Measurements from ENCODE around the gene S100A16. TPM values are rescaled to one million over a fixed set of nuclear protein-coding genes. Genes with fewer than 3 reads are reported as not detected.
"Not testable (repeated sequence)": the region's sequence is repeated elsewhere in the genome, so short reads cannot be mapped to it uniquely, and the experiment has no call there.

S100A16 gene
- total RNA-seq, 1 experiment from 2014 or later: 1,014 TPM

- no peak for DNase-seq (ENCODE audit: unreplicated experiment)
- Mint-ChIP-seq H3K36me3 (ENCODE audit: insufficient read depth, unreplicated experiment) (no peaks in the 10 kb centered on the region), H3K9me3 (ENCODE audit: unreplicated experiment) (no peaks in the 10 kb centered on the region), H3K27ac (ENCODE audit: low read depth, unreplicated experiment) (no peak overlapping the region), H3K4me3 (ENCODE audit: unreplicated experiment) (no peak overlapping the region), H3K27me3 (ENCODE audit: insufficient read depth, unreplicated experiment) (no peaks in the 10 kb centered on the region), H3K4me1 (ENCODE audit: insufficient read depth, unreplicated experiment) (peaks cover 17% of the 10 kb centered on the region)
- no peak for TF ChIP-seq CTCF (IDR thresholded peaks at IDR 0.05; ENCODE audit: unreplicated experiment)
- POLR2A ChIA-PET: interaction anchor here (0.6 to 2.4 kb wide), 3 partner anchors 19 to 71 kb away, joined by 3 to 12 read pairs (median 3); partner anchors contain the start of gene S100A16
- CTCF ChIA-PET: interaction anchor here (0.6 to 2.2 kb wide), 4 partner anchors 8 to 93 kb away, joined by 3 to 11 read pairs (median 5); no protein-coding TSS in a partner anchor
- no TSS peak for BruUV-seq (replicated peaks)
- intact Hi-C loops (cut with micrococcal nuclease): no loop called here
Measured at GRCh38 chr1:153578936-153579335, 34.0 kb downstream of the S100A16 start.

- BruUV-seq (replicated peaks): no TSS peak
- TF ChIP-seq CTCF (IDR thresholded peaks at IDR 0.05; ENCODE audit: unreplicated experiment): no peak
- ChIA-PET POLR2A (interaction anchor here (0.6 to 2.4 kb wide), 10 partner anchors 8 to 71 kb away, joined by 3 to 12 read pairs (median 4); partner anchors contain the start of genes S100A14, S100A16 and S100A2), CTCF (interaction anchor here (0.7 to 3.4 kb wide), 7 partner anchors 8 to 94 kb away, joined by 3 to 15 read pairs (median 5); partner anchors contain the start of gene S100A13)
- Mint-ChIP-seq H3K27ac (ENCODE audit: low read depth, unreplicated experiment) (no peak overlapping the region), H3K4me3 (ENCODE audit: unreplicated experiment) (no peak overlapping the region), H3K27me3 (ENCODE audit: insufficient read depth, unreplicated experiment) (no peaks in the 10 kb centered on the region), H3K4me1 (ENCODE audit: insufficient read depth, unreplicated experiment) (peaks cover 17% of the 10 kb centered on the region), H3K9me3 (ENCODE audit: unreplicated experiment) (no peaks in the 10 kb centered on the region), H3K36me3 (ENCODE audit: insufficient read depth, unreplicated experiment) (no peaks in the 10 kb centered on the region)
- intact Hi-C loops (cut with micrococcal nuclease): no loop called here
- DNase-seq (ENCODE audit: unreplicated experiment): no peak
Measured at GRCh38 chr1:153578490-153578889, 34.4 kb downstream of the S100A16 start.

DNA sequence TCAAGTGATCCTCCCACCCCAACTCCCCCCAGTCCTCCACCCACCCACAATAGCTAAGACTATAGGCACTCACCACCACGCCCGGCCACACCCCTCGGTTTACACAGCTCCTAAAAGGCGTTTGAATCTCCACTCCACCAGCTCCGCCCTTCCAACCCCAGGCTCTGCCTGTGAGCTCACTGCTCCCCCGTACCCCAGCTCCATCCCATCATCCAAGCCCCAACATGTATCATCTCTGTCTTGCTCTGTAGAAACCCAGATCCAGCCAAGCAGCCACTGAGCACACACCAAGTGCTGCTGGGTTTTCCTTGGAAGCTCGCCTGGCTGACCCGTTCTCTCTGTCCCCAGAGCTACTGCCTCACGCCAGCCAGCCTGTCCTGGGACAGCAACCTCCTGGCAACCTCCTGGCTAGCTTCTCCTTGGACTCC, 35.3 kb downstream of the S100A16 start:
- Mint-ChIP-seq H3K4me3 (ENCODE audit: unreplicated experiment) (no peak overlapping the region), H3K4me1 (ENCODE audit: insufficient read depth, unreplicated experiment) (peaks cover 25% of the 10 kb centered on the region), H3K36me3 (ENCODE audit: insufficient read depth, unreplicated experiment) (no peaks in the 10 kb centered on the region), H3K27ac (ENCODE audit: low read depth, unreplicated experiment) (no peak overlapping the region), H3K9me3 (ENCODE audit: unreplicated experiment) (no peaks in the 10 kb centered on the region), H3K27me3 (ENCODE audit: insufficient read depth, unreplicated experiment) (no peaks in the 10 kb centered on the region)
- intact Hi-C loops (cut with micrococcal nuclease): no loop called here
- no peak for DNase-seq (ENCODE audit: unreplicated experiment)
- no peak for TF ChIP-seq CTCF (IDR thresholded peaks at IDR 0.05; ENCODE audit: unreplicated experiment)
- BruUV-seq (replicated peaks): no TSS peak
- CTCF ChIA-PET: interaction anchor here (0.5 to 3.4 kb wide), 18 partner anchors 9 to 225 kb away, joined by 3 to 15 read pairs (median 4); partner anchors contain the start of genes CHTOP, S100A13 and S100A16
- POLR2A ChIA-PET: interaction anchor here (0.8 to 2.4 kb wide), 16 partner anchors 9 to 152 kb away, joined by 3 to 12 read pairs (median 4); partner anchors contain the start of genes S100A14, S100A16 and S100A2

GRCh38 chr1:153577138-153577537, 35.8 kb downstream of the S100A16 start:
- Mint-ChIP-seq H3K9me3 (ENCODE audit: unreplicated experiment) (no peaks in the 10 kb centered on the region), H3K4me3 (ENCODE audit: unreplicated experiment) (no peak overlapping the region), H3K4me1 (ENCODE audit: insufficient read depth, unreplicated experiment) (peaks cover 27% of the 10 kb centered on the region), H3K27me3 (ENCODE audit: insufficient read depth, unreplicated experiment) (no peaks in the 10 kb centered on the region), H3K36me3 (ENCODE audit: insufficient read depth, unreplicated experiment) (no peaks in the 10 kb centered on the region), H3K27ac (ENCODE audit: low read depth, unreplicated experiment) (no peak overlapping the region)
- no peak for TF ChIP-seq CTCF (IDR thresholded peaks at IDR 0.05; ENCODE audit: unreplicated experiment)
- ChIA-PET POLR2A (interaction anchor here (0.8 to 2.4 kb wide), 13 partner anchors 10 to 152 kb away, joined by 3 to 12 read pairs (median 4); partner anchors contain the start of genes S100A14 and S100A16), CTCF (interaction anchor here (0.6 to 3.4 kb wide), 17 partner anchors 9 to 1947 kb away, joined by 3 to 15 read pairs (median 4); partner anchors contain the start of genes CHTOP, S100A13 and S100A16)
- intact Hi-C loops (cut with micrococcal nuclease): no loop called here
- BruUV-seq (replicated peaks): no TSS peak
- no peak for DNase-seq (ENCODE audit: unreplicated experiment)

DNA sequence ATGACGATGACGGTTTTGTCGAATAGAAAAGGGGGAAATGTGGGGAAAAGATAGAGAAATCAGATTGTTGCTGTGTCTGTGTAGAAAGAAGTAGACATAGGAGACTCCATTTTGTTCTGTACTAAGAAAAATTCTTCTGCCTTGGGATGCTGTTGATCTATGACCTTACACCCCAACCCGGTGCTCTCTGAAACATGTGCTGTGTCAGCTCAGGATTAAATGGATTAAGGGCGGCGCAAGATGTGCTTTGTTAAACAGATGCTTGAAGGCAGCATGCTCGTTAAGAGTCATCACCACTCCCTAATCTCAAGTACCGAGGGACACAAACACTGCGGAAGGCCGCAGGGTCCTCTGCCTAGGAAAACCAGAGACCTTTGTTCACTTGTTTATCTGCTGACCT, 37.4 kb downstream of the S100A16 start:
- H3K9me3 Mint-ChIP-seq (ENCODE audit: unreplicated experiment): not testable (repeated sequence)

GRCh38 chr1:153575081-153575491, 37.9 kb downstream of the S100A16 start:
- H3K4me3 Mint-ChIP-seq (ENCODE audit: unreplicated experiment); intact Hi-C loops (cut with micrococcal nuclease); DNase-seq (ENCODE audit: unreplicated experiment); BruUV-seq (replicated peaks); H3K9me3 Mint-ChIP-seq (ENCODE audit: unreplicated experiment); H3K27ac Mint-ChIP-seq (ENCODE audit: low read depth, unreplicated experiment); H3K36me3 Mint-ChIP-seq (ENCODE audit: insufficient read depth, unreplicated experiment); H3K27me3 Mint-ChIP-seq (ENCODE audit: insufficient read depth, unreplicated experiment): not testable (repeated sequence)
- ChIA-PET CTCF (interaction anchor here (1.0 to 3.4 kb wide), 3 partner anchors 10 to 64 kb away, joined by 3 to 15 read pairs (median 4); no protein-coding TSS in a partner anchor), POLR2A (interaction anchor here (1.2 to 1.5 kb wide), 2 partner anchors 59 to 84 kb away, joined by 3 to 4 read pairs; partner anchors contain the start of genes CHTOP and SNAPIN)
- peaks cover 31% of the 10 kb centered on the region for H3K4me1 Mint-ChIP-seq (ENCODE audit: insufficient read depth, unreplicated experiment)

More for the DNA sequence above, 37.4 kb downstream of the S100A16 start:
- DNase-seq (ENCODE audit: unreplicated experiment); intact Hi-C loops (cut with micrococcal nuclease); H3K27ac Mint-ChIP-seq (ENCODE audit: low read depth, unreplicated experiment); BruUV-seq (replicated peaks); H3K36me3 Mint-ChIP-seq (ENCODE audit: insufficient read depth, unreplicated experiment); H3K27me3 Mint-ChIP-seq (ENCODE audit: insufficient read depth, unreplicated experiment); H3K4me3 Mint-ChIP-seq (ENCODE audit: unreplicated experiment): not testable (repeated sequence)
- ChIA-PET CTCF (interaction anchor here (0.6 to 3.4 kb wide), 7 partner anchors 7 to 403 kb away, joined by 3 to 15 read pairs (median 3); partner anchors contain the start of gene S100A16), POLR2A (interaction anchor here (0.8 to 1.5 kb wide), 5 partner anchors 35 to 310 kb away, joined by 3 to 5 read pairs (median 4); partner anchors contain the start of genes CHTOP, S100A16 and SNAPIN)
- peaks cover 31% of the 10 kb centered on the region for H3K4me1 Mint-ChIP-seq (ENCODE audit: insufficient read depth, unreplicated experiment)

Data from MCF 10A (cell line).